ENCODE data around the gene KLHL41. TPM values are rescaled to one million over a fixed set of nuclear protein-coding genes. Genes with fewer than 3 reads are reported as not detected.
A peak's percentile ranks its signal among the peaks of the same experiment; 100 is the strongest.

The KLHL41 gene
- total and polyA plus RNA-seq, 2 of the 13 experiments (the other 11 are each of a cell fraction or from before 2014, with no cell fraction given): 0.07 to 0.31 TPM

DNA sequence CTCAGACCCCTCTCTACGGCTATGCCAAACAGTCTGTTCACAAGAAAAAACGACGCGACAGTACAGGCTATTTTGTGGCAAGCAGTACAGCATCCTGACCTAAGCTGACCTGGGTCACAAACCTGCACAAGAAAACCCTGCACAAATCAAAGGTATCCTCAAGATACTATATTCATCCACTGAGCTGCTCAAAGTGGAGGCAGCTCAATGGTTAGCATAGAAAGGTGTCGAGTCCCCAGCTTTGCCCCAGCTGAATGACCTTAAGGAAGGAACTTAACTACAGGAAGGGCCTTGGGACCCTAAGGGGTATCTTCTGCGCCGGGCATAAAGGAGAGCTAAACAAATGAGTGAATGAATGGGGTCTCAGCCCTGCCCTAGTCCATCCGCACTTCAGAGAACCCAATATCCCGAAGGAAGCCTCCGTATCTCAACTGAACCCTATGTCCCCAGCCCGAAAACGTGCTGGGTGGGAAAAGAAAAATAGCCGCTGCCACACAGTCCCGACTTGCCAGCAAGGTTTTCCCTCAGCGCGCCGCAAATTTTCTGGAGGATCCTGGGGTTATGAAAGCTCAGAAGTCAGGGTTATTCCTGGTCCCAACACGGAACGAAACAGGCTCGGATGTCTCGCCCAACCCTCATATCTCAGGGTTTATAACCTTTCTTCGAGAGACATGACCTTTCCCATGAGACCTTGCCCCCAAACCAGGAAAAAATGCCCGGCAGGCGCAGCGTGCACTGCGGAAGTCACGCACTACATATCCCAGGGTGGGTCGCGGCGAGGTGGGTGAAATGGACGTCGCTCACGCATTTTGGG lies 63.9 kb downstream of the KLHL41 start, which contains the start of gene FASTKD1 (continued):
- TF ChIP-seq ZFP90 (CRISPR knock-in tag; IDR thresholded peaks at IDR 0.05; ENCODE audit: borderline replicate concordance) (peak; percentile 85; the same call in 1 of the 2 replicates), MAFK (conservative IDR thresholded peaks at IDR 0.05 in 1 of 2, IDR thresholded peaks at IDR 0.05 in 1 of 2; ENCODE audit: low read length in 2 of 2) (peak; percentile 48 to 49; a peak in 3 of 4 replicates), MXD3 (CRISPR knock-in tag; IDR thresholded peaks at IDR 0.05) (peak; percentile 87), TFDP2 (CRISPR knock-in tag; IDR thresholded peaks at IDR 0.05) (peak; percentile 82), ZNF205 (CRISPR knock-in tag; IDR thresholded peaks at IDR 0.05) (0 out of 2 replicates have a peak, but pooled peaks have one; percentile 47), MTF1 (CRISPR knock-in tag; IDR thresholded peaks at IDR 0.05) (no peak; the same call in 1 of the 2 replicates), TOPORS (CRISPR knock-in tag; IDR thresholded peaks at IDR 0.05) (0 out of 2 replicates have a peak, but pooled peaks have one; percentile 65), MTA3 (CRISPR knock-in tag; IDR thresholded peaks at IDR 0.05) (no peak), TARDBP (CRISPR knock-in tag; IDR thresholded peaks at IDR 0.05) (peak; percentile 99), NCOR1 (IDR thresholded peaks at IDR 0.05; ENCODE audit: borderline replicate concordance, low read length) (peak; percentile 98), AGO1 (IDR thresholded peaks at IDR 0.05; ENCODE audit: low read depth, low read length, poor library complexity, severe bottlenecking) (peak; percentile 41), PHF20 (CRISPR knock-in tag; IDR thresholded peaks at IDR 0.05) (peak; percentile 88), NAIF1 (CRISPR knock-in tag; IDR thresholded peaks at IDR 0.05; ENCODE audit: borderline replicate concordance) (peak; percentile 92), ELF1 (CRISPR knock-in tag; IDR thresholded peaks at IDR 0.05) (peak; percentile 99), KDM3A (CRISPR knock-in tag; IDR thresholded peaks at IDR 0.05; ENCODE audit: low read depth) (peak; percentile 93), ZNF224 (CRISPR knock-in tag; IDR thresholded peaks at IDR 0.05) (0 out of 2 replicates have a peak, but pooled peaks have one; percentile 71), FOXO1 (CRISPR knock-in tag; IDR thresholded peaks at IDR 0.05) (peak; percentile 85), ZNF589 (CRISPR knock-in tag; conservative IDR thresholded peaks at IDR 0.05) (no peak), SP1 (IDR thresholded peaks at IDR 0.05) (no peak), SP1 (CRISPR knock-in tag; IDR thresholded peaks at IDR 0.05) (peak; percentile 79; the same call in 1 of the 2 replicates), CSRNP1 (CRISPR knock-in tag; IDR thresholded peaks at IDR 0.05) (no peak), ZBTB38 (CRISPR knock-in tag; IDR thresholded peaks at IDR 0.05) (peak; percentile 81), NCOA2 (CRISPR knock-in tag; IDR thresholded peaks at IDR 0.05) (peak; percentile 78), ZHX1 (CRISPR knock-in tag; IDR thresholded peaks at IDR 0.05; ENCODE audit: low read depth) (no peak; the same call in 1 of the 2 replicates), JUN (CRISPR knock-in tag; IDR thresholded peaks at IDR 0.05) (no peak)

All from HepG2 (cell line).